ENCODE measurements around the gene EDNRB.
"Not testable (repeated sequence)": the region's sequence is repeated elsewhere in the genome, so short reads cannot be mapped to it uniquely, and the experiment has no call there.

EDNRB gene

GRCh38 chr13:77894743-77895142 is 23.9 kb downstream of the EDNRB start:
- FAIRE-seq: no peak

DNA sequence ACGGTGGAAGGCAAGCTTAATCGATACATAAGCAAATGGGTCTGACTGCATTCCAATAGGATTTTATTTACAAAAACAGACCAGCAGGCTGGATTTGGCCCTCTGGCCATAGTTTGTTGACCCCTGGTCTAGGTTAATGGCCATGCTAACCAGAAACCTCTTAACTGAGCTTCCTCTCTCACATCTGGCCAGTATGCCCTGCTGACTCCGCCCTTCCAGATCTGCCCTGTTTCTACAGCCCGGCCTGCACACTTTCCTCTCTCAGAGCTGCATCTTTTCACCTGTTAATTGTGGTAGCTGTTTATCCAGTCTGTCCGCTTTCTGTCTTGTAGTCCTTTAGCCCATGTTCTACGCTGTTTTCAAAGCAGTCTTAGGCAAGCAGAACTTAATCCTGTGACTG is 25.6 kb downstream of the EDNRB start:
- FAIRE-seq: no peak

DNA sequence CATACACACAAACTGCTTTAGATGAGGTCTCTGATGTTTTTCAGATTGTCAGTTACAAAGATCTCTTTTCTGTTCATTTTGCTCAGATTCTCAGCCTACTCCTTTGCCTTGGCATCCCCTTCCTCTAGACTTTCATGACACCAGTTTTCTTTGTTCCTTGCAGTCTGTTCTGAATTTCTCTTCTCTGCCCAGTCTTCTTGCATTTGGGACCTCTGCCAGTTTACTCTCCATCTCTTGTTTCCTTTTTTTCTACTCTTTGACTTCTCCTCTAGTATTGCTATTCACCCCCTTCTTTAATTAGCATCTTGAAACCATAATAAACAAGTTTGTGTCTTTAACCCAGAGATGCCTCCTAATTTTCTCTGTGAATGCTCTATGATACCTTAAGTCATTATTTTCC is 26.1 kb downstream of the EDNRB start:
- no peak for FAIRE-seq

- FAIRE-seq: no peak
These were observed 27.1 kb downstream of the EDNRB start for GRCh38 chr13:77891486-77891885.

DNA sequence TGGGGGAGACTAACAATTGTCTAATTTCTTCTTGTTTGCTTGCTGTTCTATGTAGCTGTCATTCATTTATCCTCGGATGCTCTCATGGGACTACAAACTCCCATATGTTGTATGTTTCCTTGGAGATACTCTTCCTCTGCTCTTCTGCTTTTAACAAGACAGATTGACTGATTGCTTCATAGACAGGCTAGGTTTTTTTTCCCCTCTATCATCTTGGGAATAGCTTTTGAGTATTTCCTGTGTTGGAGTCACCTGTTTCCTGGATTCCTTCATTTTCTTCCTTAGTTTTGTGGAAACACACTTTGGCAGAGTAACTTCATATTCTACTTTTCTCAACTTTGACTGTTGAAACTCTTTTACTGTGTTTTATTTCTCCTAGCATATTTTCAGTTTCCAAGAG is 27.6 kb downstream of the EDNRB start:
- no peak for FAIRE-seq

- FAIRE-seq: no peak
These were observed 35.3 kb downstream of the EDNRB start for GRCh38 chr13:77883328-77883727.

GRCh38 chr13:77878190-77878589 is 40.4 kb downstream of the EDNRB start:
- FAIRE-seq: no peak

- no peak for FAIRE-seq
These were observed 42.5 kb downstream of the EDNRB start for GRCh38 chr13:77876176-77876575.

DNA sequence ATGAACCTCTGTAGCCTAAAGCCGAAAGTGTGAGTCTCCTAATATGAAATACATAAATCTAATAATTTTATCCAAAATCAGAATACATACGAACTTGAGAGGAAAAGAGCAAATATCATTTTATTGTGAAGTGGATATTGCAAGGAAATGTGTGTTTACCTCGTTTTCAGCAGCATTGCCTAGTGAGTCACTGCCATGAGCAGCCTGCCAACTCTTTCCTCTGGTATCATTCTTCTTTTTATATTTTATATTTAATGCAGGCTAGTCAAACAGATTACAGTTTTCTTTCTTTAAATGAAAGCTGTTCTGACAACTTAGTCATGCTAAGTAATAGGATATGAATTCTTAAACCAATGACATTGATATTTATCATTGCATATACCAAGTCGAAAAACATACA is 44.2 kb downstream of the EDNRB start:
- FAIRE-seq: no peak

- no peak for FAIRE-seq
These were observed 45.6 kb downstream of the EDNRB start for GRCh38 chr13:77872995-77873394.

GRCh38 chr13:77871596-77871995 is 47.0 kb downstream of the EDNRB start:
- no peak for FAIRE-seq

DNA sequence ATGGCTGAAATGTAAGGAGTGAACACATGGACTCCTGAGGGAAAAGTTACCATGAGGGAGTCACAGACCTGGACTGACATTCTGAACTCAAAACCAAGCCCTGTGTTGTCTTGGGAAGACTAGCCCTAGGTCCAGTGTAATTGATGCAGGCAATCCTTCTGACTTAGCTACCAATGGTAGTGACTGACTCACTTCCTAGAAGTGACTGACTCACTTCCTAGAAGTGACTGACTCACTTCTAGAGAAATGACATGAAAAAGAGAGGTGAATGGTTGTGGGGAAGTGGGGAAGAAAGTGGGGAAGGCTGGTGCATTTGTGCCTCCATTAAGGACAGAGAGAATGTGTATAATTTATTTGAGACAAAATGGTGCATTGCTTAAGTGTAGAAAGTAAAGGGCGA is 49.9 kb downstream of the EDNRB start:
- no peak for FAIRE-seq

- FAIRE-seq: no peak
These were observed 51.7 kb downstream of the EDNRB start for GRCh38 chr13:77866971-77867370.

GRCh38 chr13:77865622-77866021 is 53.0 kb downstream of the EDNRB start:
- FAIRE-seq: no peak

GRCh38 chr13:77863144-77863543 is 55.5 kb downstream of the EDNRB start:
- FAIRE-seq: no peak

DNA sequence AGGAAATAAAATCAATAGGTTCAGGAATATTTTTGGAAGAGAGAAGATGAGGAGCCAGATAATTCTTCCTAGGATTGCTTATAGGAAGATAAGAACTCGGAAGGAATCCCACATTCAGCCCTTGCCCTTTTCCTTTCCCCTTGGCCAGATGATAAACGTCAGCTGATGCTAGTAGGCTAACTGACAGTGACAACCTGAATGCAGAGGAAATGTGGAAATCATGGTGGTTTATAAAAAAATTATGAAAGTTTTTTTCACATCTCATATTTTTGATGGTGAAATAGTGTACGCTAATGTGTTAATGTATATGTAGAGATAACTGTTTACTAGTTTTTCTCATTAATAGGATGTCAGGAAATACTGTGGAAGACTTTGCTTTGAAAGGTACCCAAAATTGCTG is 56.9 kb downstream of the EDNRB start:
- FAIRE-seq: no peak

DNA sequence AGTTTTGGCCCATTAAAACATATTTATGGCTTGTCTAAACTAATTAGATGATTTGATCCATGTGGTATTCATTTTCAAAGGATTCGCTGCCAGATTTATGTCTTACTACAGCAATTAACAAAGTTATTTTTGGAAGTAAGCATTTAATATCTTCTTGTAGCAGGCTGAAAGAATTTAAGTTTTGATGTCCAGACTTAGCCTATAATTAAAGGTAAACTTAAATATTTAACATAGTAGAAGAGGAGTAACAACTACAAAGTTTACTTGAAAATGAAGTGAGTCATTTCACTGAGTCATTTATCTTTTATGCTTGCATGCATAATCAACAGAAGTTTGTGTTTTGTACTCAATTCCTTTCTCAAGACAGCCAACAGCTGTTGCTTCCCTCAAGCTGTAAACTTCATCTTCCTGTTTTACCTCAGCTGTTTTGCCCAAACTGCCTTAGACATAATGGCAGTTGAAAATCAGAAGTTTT is 58.1 kb downstream of the EDNRB start:
- FAIRE-seq: no peak

GRCh38 chr13:77859450-77859849 is 59.2 kb downstream of the EDNRB start:
- no peak for FAIRE-seq

GRCh38 chr13:77857531-77858209 is 61.0 kb downstream of the EDNRB start:
- FAIRE-seq: no peak

- no peak for FAIRE-seq
These were observed 64.9 kb downstream of the EDNRB start for GRCh38 chr13:77853703-77854102.

DNA sequence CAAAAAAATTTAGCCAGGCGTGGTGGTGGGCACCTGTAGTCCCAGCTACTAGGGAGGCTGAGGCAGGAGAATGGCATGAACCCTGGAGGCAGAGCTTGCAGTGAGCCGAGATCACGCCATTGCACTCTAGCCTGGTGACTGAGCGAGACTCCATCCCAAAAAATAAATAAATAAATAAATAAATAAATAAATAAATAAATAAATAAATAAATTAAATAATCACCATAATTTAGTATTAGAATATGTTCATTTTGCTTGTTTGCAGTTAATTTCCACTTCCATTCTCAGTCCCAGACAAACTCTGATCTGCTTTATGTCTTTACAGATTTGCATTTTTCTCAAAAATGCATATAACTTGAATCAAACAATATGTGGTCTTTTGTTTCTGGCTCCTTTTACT is 70.6 kb downstream of the EDNRB start:
- not testable (repeated sequence) for FAIRE-seq

- no peak for FAIRE-seq
These were observed 72.5 kb downstream of the EDNRB start for GRCh38 chr13:77846173-77846572.
